ENCODE measurements around the gene CMC4.

DNA sequence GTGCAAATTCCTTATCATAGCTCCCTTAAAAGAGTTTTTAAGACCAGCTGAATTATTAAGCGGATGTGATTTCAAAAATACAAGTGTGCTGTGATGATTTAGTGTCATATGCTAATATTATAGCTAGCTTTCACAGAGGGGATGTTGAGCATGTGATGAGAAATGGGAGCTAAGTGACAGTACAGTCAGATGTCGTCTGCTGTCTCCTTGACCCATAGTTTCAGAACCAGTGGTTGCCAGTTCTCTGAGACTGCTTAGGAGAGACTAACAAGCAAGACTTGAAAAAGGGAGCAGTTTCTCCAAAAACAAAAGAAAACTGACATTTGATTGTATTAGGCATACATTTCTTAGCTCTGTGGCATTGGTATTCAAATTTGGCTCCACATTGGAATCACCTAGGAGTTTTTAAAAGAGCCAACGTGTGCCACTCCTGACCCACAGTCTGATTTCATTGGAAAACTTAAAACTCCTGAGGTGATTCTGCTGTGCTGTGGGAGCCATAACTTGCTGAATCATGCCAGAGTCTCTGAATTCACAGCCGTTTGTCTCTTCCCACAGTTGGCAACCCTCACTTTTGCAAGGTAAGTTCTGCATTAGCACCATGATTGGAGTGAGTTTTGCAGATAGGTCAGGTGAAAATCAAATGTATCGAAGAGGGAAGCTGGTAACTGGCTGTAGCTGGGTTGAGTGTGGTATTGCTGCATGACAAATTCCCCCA, 24.0 kb downstream of the CMC4 start:
- TF ChIP-seq CTCF (IDR thresholded peaks at IDR 0.05) (no peak), EP300 (IDR thresholded peaks at IDR 0.05) (no peak)
